HG03432 (cell line): ENCODE measurements around the gene PMAIP1.

Source experiments
- ATAC-seq: cut with Tn5 transposase; IDR thresholded peaks from one replicate; pipeline ENCODE4 v1.9.1; 2021; ENCODE audit warnings: mild to moderate bottlenecking, moderate library complexity; ENCODE audit not compliant: unreplicated experiment

The PMAIP1 gene

DNA sequence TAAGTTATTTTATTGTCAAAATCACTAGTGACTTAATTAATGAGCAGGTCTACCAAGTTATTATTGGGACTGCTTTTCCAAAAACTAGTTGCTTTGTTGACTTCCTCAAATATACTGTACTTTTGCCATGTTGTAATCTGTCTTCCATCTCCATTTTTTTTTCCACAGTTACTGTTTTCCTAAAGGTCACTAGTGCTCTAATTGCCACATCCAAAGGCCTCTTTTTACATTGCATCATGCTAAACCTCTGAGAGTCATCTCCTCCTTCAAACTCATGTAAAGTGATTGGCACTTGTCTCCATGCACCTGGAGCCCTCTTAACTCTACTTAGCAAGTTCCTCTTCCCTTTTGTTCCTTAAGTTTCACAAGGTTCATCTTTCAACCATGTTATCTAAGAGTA is 11.8 kb downstream of the PMAIP1 start:
- ATAC-seq = no peak

GRCh38 chr18:59912007-59912550 is 12.3 kb downstream of the PMAIP1 start:
- ATAC-seq = no peak

- no peak for ATAC-seq
Measured at GRCh38 chr18:59915606-59916005, 15.8 kb downstream of the PMAIP1 start.

- ATAC-seq = no peak
Measured at GRCh38 chr18:59916746-59917145, 16.9 kb downstream of the PMAIP1 start.

- ATAC-seq = no peak
Measured at GRCh38 chr18:59917422-59917821, 17.6 kb downstream of the PMAIP1 start.

- peak; percentile 70 for ATAC-seq
Measured at GRCh38 chr18:59918320-59918755, 18.5 kb downstream of the PMAIP1 start.

DNA sequence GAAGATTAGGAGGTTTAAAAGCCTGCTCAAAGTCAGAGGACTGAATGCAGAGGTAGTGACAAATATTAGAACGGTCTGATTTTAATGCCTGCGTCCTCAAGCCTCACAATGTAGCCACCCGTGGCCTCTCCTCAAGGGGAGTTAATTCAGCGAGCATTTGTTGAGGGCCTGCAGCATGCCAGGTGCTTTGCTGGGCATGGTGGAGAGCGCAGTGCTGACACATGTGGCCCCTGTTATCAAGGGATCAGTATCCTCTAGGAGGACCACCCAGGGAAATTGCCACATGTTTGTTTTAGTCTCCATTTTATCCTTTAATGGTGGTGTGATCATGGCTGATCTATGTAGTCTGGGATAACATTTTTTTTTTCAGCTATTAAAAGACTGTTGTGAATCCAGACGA is 19.2 kb downstream of the PMAIP1 start:
- no peak for ATAC-seq

GRCh38 chr18:59921384-59921891 is 21.6 kb downstream of the PMAIP1 start:
- peak; percentile 46 for ATAC-seq

- peak; percentile 47 for ATAC-seq
Measured at GRCh38 chr18:59923539-59924196, 23.9 kb downstream of the PMAIP1 start.

DNA sequence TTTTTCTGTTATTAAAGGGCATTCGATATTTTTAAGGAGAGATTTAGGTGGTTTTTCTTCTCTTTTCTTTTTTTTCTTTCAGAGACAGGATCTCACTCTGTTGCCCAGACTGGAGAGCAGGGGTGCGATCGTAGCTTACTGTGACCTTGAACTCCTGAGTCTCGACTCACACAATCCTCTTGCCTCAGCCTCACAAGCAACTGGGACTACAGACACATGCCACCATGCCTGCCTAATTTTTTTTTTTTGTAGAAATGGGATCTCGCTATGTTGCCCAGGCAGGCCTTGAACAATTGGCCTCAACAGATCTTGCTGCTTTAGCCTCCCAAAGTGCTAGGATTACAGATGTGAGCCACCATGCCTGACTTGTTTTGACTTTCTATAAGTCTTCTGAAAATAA is 26.3 kb downstream of the PMAIP1 start:
- ATAC-seq = no peak

DNA sequence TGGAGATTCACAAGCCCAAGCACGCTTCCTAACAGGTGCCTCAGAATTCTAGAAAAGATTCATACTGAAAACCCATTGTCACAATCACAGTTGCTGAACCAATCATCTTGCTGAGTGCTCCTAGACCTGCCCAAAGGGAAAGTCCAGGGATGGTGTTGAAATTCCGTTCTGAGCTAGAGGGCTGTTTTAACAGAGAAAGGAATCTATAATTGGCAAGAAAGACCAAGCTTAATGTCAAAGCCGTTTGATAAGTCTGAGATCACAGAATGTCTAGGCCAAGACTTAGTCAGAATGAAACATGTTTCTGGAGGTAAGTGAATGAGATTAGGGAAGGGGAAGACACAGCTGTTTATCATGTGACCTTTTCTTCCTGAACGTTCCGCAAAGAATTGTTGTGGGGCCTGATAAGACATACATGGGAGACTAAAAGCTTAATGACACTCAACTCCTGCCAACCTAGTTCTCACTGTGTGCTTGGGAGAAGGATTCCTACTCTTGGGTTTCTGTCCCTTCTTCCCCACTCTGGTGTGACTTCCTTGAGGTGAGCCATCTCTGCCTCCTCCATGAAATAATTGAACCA is 27.5 kb downstream of the PMAIP1 start:
- ATAC-seq = peak; percentile 78

DNA sequence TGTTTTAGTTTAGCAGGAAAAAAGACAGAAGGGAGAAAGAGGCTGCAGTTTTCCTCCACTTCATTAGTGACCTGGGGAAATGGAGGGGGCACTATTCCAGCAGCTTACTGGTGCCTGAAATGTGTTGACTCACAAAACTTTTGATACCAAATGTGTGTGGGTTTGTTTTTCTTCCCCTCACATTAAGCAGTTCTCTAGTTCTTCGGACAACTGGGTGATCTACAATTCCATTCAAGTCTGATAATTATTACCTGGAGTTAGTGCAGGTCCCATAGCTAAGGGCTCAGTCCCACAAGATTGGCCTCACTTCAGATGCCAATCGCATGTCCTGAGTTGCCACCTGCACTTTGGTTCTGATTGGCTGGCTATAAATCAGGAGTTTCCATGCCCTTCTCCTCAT is 28.4 kb downstream of the PMAIP1 start:
- no peak for ATAC-seq

DNA sequence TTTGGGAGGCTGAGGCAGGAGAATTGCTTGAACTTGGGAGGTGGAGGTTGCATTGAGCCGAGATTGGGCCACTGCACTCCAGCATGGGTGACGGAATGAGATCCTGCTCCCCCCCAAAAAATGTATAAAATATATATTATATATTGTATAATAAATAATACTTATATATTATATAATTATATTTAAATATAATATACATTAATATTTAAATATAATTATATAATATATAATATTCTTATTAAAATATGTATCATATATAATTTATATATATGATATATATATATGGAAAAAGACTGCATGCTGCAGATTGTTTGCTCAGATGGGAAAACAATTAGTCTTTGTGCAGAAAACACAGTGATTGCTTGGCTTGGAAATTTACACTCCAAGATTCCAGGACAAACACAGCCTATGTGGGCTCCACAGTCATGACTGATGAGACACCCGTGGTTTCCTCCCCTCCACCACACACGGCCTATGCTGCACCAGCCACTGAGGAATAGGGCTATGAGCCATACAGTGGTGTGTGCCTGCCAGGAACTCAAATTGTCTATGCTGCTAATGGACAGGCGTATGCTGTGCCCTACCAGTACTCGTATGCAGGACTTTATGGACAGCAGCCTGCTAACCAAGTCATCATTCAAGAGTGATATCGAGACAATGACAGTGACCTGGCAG is 30.0 kb downstream of the PMAIP1 start:
- no peak for ATAC-seq

- ATAC-seq = no peak
Measured at GRCh38 chr18:59932401-59932800, 32.6 kb downstream of the PMAIP1 start.

DNA sequence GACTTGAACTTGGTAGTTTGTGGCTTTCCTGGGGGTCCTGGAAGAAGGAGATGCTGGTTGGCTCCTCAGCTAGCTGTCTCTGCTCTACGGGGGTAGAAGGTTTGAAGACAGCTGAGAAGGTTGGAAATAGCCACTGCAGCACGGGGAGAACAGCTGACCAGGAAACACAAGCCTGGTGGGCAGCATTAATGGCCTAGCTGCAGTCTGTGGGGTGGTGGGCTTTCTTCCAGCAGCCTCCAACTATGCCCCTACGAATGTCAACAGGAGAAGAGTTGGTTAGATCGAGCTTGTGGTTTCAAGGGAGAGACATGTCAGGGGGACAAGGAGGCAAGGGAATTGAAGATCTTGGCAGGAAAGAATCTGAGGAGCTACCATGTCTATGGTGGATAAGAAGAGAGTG is 38.9 kb downstream of the PMAIP1 start:
- ATAC-seq = no peak

- ATAC-seq = no peak
Measured at GRCh38 chr18:59939127-59939526, 39.3 kb downstream of the PMAIP1 start.

DNA sequence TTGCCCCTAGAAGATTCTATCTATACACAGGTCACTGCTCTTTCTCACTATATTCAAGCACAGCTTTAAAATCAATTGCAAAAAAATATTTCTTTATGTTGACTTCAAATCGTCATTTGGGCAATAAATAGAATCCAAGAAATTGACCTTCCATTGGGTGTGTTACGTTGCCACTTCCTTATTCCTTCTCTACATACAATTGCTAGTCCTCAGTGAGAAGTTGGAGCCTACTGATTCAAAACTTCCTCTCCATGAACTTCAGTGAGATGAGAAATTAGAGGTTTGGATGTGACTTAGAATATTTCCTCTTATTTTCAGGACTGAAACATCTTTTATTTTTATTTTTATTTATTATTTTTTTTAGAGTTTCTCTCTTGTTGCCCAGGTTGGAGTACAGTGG is 40.3 kb downstream of the PMAIP1 start:
- no peak for ATAC-seq

GRCh38 chr18:59941331-59941730 is 41.5 kb downstream of the PMAIP1 start:
- no peak for ATAC-seq

DNA sequence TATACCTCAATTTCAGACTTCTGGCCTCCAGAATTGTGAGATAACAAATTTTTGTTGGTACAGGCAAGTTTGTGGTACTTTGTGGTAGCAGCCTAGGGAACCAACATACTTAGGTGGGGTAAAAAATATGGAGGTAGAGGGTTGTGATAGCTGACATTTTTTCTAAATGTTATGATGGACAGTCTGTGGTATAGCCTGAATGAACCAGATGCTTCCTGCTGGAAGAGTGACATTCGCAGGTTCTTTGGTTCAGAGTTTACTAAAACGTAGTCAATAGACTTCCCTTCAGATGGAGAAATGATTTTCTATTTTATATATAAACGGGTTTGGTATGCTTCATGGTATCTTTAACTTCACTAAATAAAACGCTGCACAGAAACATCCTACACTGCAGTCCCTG is 42.8 kb downstream of the PMAIP1 start:
- no peak for ATAC-seq

DNA sequence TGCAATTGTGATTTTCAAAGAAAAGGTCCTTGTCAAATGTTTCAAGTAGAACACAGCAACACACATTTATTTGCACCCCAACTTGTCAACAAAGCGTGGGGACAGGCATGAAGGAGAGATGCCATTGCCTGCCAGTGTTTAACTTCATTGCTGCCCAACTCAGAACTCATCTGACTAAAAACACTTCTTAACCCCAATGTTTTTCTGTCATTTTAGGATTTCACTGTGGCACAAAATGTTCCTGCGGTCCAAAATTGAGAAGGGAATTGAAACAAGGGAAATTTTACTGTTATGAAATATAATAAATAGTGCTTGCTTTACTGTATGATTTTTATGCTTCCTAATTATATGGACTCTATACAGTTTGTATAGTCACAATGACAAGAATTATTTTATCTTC is 45.7 kb downstream of the PMAIP1 start:
- ATAC-seq = no peak

DNA sequence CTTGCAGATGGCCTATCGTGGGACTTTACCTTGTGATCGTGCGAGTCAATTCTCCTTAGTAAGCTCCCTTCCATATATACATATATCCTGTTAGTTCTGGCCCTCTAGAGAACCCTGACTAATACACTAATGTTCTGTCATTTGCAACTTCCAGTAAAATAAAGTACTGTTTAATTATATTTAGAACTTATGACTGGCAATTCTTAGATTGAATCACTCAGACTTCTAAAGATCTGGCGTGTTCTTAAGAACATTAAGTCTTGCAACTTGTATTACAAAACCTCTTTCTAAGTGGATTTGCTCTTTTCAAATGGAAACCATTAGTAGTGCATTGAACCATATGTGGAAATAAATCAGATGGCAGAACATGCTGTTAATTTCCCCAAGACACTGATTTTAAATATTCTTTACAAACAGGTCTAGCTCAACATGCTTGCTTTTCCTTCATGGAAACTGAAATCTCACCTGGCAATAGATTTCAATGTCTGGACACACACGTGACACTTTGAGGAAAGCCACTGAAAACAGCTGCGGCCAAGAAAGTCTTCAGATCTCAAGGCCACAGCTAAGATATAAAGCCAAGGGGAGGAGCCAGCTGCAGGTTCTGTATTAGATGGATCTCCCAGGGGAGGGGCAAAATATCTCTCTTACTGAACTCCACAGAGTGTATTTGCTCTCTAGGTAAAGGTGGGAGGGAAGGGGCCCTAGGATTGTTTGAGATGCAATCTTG is 50.6 kb downstream of the PMAIP1 start:
- ATAC-seq = peak; percentile 60
